NCI-H1092 treated with DMSO at 0.1 percent for 48 hours (cell line): ENCODE results near the gene EPHB2.

Source experiments
- DNase-seq: peaks from one replicate; lab custom pipeline; 2025; lab: John Stamatoyannopoulos, UW

EPHB2 gene

GRCh38 chr1:22803833-22804232 is 93.2 kb downstream of the EPHB2 start:
- no peak for DNase-seq

GRCh38 chr1:22804406-22804805 is 93.8 kb downstream of the EPHB2 start:
- no peak for DNase-seq

GRCh38 chr1:22804969-22805671 is 94.5 kb downstream of the EPHB2 start:
- DNase-seq, result no peak

GRCh38 chr1:22805672-22806038 is 95.0 kb downstream of the EPHB2 start:
- DNase-seq, result peak; percentile 59

GRCh38 chr1:22806584-22806983 is 95.9 kb downstream of the EPHB2 start:
- DNase-seq, result peak; percentile 79

- DNase-seq, result no peak
Measured at GRCh38 chr1:22807340-22807739, 96.7 kb downstream of the EPHB2 start.

- no peak for DNase-seq
Measured at GRCh38 chr1:22808186-22808675, 97.6 kb downstream of the EPHB2 start.

- DNase-seq, result peak; percentile 70
Measured at GRCh38 chr1:22808676-22809483, 98.2 kb downstream of the EPHB2 start.

- DNase-seq, result no peak
Measured at GRCh38 chr1:22809783-22810182, 99.1 kb downstream of the EPHB2 start.

GRCh38 chr1:22810378-22810777 is 99.7 kb downstream of the EPHB2 start:
- no peak for DNase-seq

- no peak for DNase-seq
Measured at GRCh38 chr1:22812092-22812880, 101.6 kb downstream of the EPHB2 start.

- DNase-seq, result no peak
Measured at GRCh38 chr1:22812993-22813790, 102.6 kb downstream of the EPHB2 start.

- DNase-seq, result peak; percentile 98
Measured at GRCh38 chr1:22814176-22815042, 103.8 kb downstream of the EPHB2 start.

GRCh38 chr1:22815043-22815365 is 104.4 kb downstream of the EPHB2 start:
- no peak for DNase-seq

- no peak for DNase-seq
Measured at GRCh38 chr1:22815421-22816066, 104.9 kb downstream of the EPHB2 start.

- DNase-seq, result no peak
Measured at GRCh38 chr1:22816067-22816775, 105.6 kb downstream of the EPHB2 start.

- no peak for DNase-seq
Measured at GRCh38 chr1:22816803-22817202, 106.2 kb downstream of the EPHB2 start.

- no peak for DNase-seq
Measured at GRCh38 chr1:22817462-22817861, 106.8 kb downstream of the EPHB2 start.

GRCh38 chr1:22818061-22818770 is 107.6 kb downstream of the EPHB2 start:
- DNase-seq, result no peak
